Measurements from ENCODE around the gene CD48. TPM values are rescaled to one million over a fixed set of nuclear protein-coding genes. Genes with fewer than 3 reads are reported as not detected.

The CD48 gene
- total RNA-seq, 3 donors from 2014 or later, result 5.4 to 12.3 (median 8.8) TPM

- H3K27me3 ChIP-seq, result peaks cover 0 to 8% of the 10 kb centered on the region in 2 donors
- TF ChIP-seq, protein P1, sequence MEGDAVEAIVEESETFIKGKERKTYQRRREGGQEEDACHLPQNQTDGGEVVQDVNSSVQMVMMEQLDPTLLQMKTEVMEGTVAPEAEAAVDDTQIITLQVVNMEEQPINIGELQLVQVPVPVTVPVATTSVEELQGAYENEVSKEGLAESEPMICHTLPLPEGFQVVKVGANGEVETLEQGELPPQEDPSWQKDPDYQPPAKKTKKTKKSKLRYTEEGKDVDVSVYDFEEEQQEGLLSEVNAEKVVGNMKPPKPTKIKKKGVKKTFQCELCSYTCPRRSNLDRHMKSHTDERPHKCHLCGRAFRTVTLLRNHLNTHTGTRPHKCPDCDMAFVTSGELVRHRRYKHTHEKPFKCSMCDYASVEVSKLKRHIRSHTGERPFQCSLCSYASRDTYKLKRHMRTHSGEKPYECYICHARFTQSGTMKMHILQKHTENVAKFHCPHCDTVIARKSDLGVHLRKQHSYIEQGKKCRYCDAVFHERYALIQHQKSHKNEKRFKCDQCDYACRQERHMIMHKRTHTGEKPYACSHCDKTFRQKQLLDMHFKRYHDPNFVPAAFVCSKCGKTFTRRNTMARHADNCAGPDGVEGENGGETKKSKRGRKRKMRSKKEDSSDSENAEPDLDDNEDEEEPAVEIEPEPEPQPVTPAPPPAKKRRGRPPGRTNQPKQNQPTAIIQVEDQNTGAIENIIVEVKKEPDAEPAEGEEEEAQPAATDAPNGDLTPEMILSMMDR (IDR thresholded peaks at IDR 0.05), result no peak
- no peak for TF ChIP-seq POLR2AphosphoS5 (IDR thresholded peaks at IDR 0.05)
- no peak for TF ChIP-seq POLR2A (IDR thresholded peaks at IDR 0.05)
- intact Hi-C loops (cut with DNase I; ENCODE audit: low total_unique reads), result no loop called here
- no peaks in the 10 kb centered on the region for H3K9me3 ChIP-seq
- no peak overlapping the region for H3K27ac ChIP-seq
- H3K36me3 ChIP-seq, result no peaks in the 10 kb centered on the region
- H3K4me3 ChIP-seq, result no peak overlapping the region
- no peaks in the 10 kb centered on the region for H3K4me1 ChIP-seq
- DNase-seq (ENCODE audit: low spot score in 2 of 2), result no peak
Observed at GRCh38 chr1:160750608-160751007, 39.0 kb upstream of the CD48 start.

- Histone ChIP-seq H3K4me3 (no peak overlapping the region), H3K36me3 (no peaks in the 10 kb centered on the region), H3K4me1 (no peaks in the 10 kb centered on the region), H3K9me3 (no peaks in the 10 kb centered on the region), H3K27me3 (peaks cover 0 to 8% of the 10 kb centered on the region in 2 donors), H3K27ac (no peak overlapping the region)
- intact Hi-C loops (cut with DNase I; ENCODE audit: low total_unique reads), result no loop called here
- DNase-seq (ENCODE audit: low spot score in 2 of 2), result no peak
- TF ChIP-seq POLR2AphosphoS5 (IDR thresholded peaks at IDR 0.05) (no peak), POLR2A (IDR thresholded peaks at IDR 0.05) (no peak)
- TF ChIP-seq, protein P1 (IDR thresholded peaks at IDR 0.05), result no peak
Observed at GRCh38 chr1:160748878-160749269, 37.3 kb upstream of the CD48 start.

GRCh38 chr1:160748181-160748877 is 36.7 kb upstream of the CD48 start:
- TF ChIP-seq, protein P1 (IDR thresholded peaks at IDR 0.05), result no peak
- TF ChIP-seq POLR2A (IDR thresholded peaks at IDR 0.05), result no peak
- TF ChIP-seq POLR2AphosphoS5 (IDR thresholded peaks at IDR 0.05), result no peak
- DNase-seq (ENCODE audit: low spot score in 2 of 2), result no peak
- Histone ChIP-seq H3K4me3 (no peak overlapping the region), H3K27ac (no peak overlapping the region), H3K27me3 (peaks cover 0 to 8% of the 10 kb centered on the region in 2 donors), H3K9me3 (no peaks in the 10 kb centered on the region), H3K36me3 (no peaks in the 10 kb centered on the region), H3K4me1 (no peaks in the 10 kb centered on the region)
- intact Hi-C loops (cut with DNase I; ENCODE audit: low total_unique reads), result no loop called here

GRCh38 chr1:160747717-160748116 is 36.1 kb upstream of the CD48 start:
- Histone ChIP-seq H3K4me3 (no peak overlapping the region), H3K4me1 (no peaks in the 10 kb centered on the region), H3K27ac (no peak overlapping the region), H3K9me3 (no peaks in the 10 kb centered on the region), H3K36me3 (no peaks in the 10 kb centered on the region), H3K27me3 (peaks cover 0 to 8% of the 10 kb centered on the region in 2 donors)
- intact Hi-C loops (cut with DNase I; ENCODE audit: low total_unique reads), result no loop called here
- no peak for DNase-seq (ENCODE audit: low spot score in 2 of 2)
- TF ChIP-seq POLR2A (IDR thresholded peaks at IDR 0.05) (no peak), POLR2AphosphoS5 (IDR thresholded peaks at IDR 0.05) (no peak)
- TF ChIP-seq, protein P1 (IDR thresholded peaks at IDR 0.05), result no peak

DNA sequence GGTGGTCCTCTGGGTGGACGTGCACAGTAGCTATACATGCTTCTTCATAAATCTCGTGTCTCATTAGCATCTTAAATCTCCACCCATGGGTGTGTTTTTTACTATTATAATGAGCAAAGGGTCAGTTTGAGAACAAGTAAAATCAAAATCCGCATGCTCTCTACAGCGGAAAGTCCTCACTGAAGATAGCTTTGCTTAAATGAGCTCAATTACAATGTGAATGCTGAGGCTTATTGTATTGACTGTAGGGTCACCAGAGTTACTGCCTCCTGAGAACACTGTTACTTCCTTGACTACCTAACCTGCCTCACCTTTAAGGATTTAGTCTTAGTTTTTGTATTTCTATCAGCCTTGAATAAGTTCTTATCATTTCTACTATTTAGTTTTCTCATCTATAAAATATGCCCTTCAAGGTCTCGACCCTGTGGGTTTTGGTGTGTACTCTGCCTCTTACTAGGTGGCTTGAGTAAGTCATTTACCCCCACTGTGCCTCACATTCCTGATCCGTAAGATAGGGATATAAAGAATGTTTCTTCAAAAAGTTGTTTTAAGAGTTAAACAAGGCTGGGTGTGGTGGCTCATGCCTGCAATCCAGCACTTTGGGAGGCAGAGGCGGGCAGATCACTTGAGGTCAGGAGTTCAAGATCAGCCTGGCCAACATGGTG is 35.3 kb upstream of the CD48 start:
- no peak for TF ChIP-seq POLR2AphosphoS5 (IDR thresholded peaks at IDR 0.05)
- TF ChIP-seq, protein P1 (IDR thresholded peaks at IDR 0.05), result no peak
- no peak for TF ChIP-seq POLR2A (IDR thresholded peaks at IDR 0.05)
- Histone ChIP-seq H3K36me3 (no peaks in the 10 kb centered on the region), H3K4me3 (no peak overlapping the region), H3K27ac (no peak overlapping the region), H3K27me3 (peaks cover 0 to 8% of the 10 kb centered on the region in 2 donors), H3K9me3 (no peaks in the 10 kb centered on the region), H3K4me1 (no peaks in the 10 kb centered on the region)
- no peak for DNase-seq (ENCODE audit: low spot score in 2 of 2)
- intact Hi-C loops (cut with DNase I; ENCODE audit: low total_unique reads), result no loop called here
